ENCODE measurements around the gene HRH2.

Gene HRH2

DNA sequence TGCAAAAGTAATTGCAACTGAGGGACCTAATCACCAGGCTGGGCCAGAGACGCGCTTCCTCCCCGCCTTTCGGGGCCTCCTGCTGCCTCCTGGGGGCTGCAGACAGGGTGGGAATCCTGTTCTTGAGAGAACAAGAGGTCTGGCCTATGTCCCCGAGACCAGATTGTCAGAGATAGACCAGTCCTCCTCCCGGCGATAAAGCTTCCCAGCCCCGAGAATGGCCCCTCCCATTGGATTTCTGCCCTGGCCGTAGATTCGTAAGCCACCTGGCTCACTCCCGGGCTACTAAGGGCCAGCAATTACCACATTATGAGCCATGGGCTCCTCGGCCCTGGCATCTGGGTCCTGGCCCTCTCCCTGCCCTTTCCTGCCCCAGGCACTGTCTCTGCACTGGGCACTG, 70.4 kb downstream of the HRH2 start:
- no peak overlapping the region for H3K9ac ChIP-seq (ENCODE audit: low read length)
- H2BK120ac ChIP-seq (ENCODE audit: insufficient read depth, low read length, poor library complexity) = no peak overlapping the region
- no peaks in the 10 kb centered on the region for H3K27me3 ChIP-seq (ENCODE audit: insufficient read depth, low read length)
- no peak overlapping the region for H3K23ac ChIP-seq (ENCODE audit: low read length)
- no peak overlapping the region for H3K4ac ChIP-seq (ENCODE audit: low read depth, low read length)
- H3K79me2 ChIP-seq (ENCODE audit: control insufficient read depth, insufficient read depth, low read length, poor library complexity) = no peaks in the 10 kb centered on the region
- H3K18ac ChIP-seq (ENCODE audit: low read length) = no peak overlapping the region
- no peak overlapping the region for H3K14ac ChIP-seq (ENCODE audit: low read length)
- H2BK12ac ChIP-seq (ENCODE audit: low read length) = no peak overlapping the region
- H3K4me3 ChIP-seq (ENCODE audit: low read depth, low read length) = no peak overlapping the region
- H3K4me2 ChIP-seq (ENCODE audit: low read length) = no peak overlapping the region
- no peaks in the 10 kb centered on the region for H3K79me1 ChIP-seq (ENCODE audit: low read length)
- DNase-seq = no peak
- H4K12ac ChIP-seq (ENCODE audit: low read depth, low read length) = no peak overlapping the region
- no CpG with 5 or more reads among the region's 12 CpGs for WGBS (ENCODE audit: extremely low coverage, insufficient coverage, insufficient read length)
- H3K4me1 ChIP-seq (ENCODE audit: control insufficient read depth in 1 of 2, insufficient read depth in 2 of 2, low read length in 2 of 2) = peaks cover 0 to 6% of the 10 kb centered on the region in 2 experiments
- no peak overlapping the region for H2BK5ac ChIP-seq (ENCODE audit: low read depth, low read length, poor library complexity)
- no peak overlapping the region for H4K91ac ChIP-seq (ENCODE audit: low read depth, low read length)
- no peak overlapping the region for H3K27ac ChIP-seq (ENCODE audit: low read depth, low read length)
- H4K8ac ChIP-seq (ENCODE audit: low read depth, low read length) = no peak overlapping the region
- no peak overlapping the region for H2AK5ac ChIP-seq (ENCODE audit: low read length)
- no peaks in the 10 kb centered on the region for H3K9me3 ChIP-seq (ENCODE audit: insufficient read depth, low read depth, low read length)
- H3K36me3 ChIP-seq (ENCODE audit: control insufficient read depth in 1 of 2, insufficient read depth in 2 of 2, low read length in 2 of 2) = no peaks in the 10 kb centered on the region
- H2AFZ ChIP-seq (ENCODE audit: insufficient read depth, low read length, poor library complexity) = no peak overlapping the region

DNA sequence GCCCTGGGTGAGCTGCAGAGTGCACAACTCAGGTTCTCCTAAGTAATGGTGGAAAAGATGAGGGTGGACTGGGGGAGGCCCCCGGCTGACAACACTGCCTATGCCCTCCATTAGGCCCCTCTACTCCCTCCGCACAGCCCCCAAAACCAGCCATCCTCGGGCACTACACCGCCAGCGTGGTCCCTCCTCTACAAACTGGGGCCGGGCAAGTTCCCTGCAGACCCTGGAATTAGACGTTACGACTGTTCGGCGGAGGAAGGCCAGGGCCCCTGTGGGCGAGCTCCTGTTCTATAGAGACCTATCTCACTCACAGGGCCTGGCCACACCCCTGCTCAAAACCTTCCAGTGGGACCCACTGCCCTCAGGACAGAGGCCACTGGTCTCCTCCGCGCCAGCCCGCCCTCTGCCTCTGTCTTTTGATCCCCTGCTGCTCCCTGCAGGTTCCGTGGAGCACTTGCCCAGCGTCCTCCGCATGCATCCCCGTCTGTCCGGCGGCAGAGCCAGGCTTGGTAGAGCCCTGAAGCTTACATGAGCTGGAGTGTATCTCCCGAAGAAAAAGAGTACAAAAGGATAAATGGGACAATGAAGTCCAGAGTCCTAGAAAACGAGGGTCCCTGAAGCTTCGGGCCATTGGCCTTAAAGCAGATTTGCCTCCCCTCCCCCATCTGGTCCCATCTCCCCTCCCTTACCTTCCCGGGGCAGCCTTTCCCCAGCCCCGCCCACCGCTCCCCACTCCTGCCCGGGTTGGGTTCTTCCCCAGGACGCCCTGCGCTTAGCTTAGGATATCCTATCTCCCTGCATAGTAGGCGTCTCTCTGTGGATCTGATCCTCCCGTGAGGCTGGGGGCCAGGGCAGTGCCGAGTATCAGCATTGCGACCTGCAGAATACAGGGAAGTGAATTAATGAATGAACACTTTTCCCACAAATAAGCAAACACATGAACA, 71.3 kb downstream of the HRH2 start:
- H4K91ac ChIP-seq (ENCODE audit: low read depth, low read length) = no peak overlapping the region
- H3K79me2 ChIP-seq (ENCODE audit: control insufficient read depth, insufficient read depth, low read length, poor library complexity) = no peaks in the 10 kb centered on the region
- H3K14ac ChIP-seq (ENCODE audit: low read length) = no peak overlapping the region
- peak overlapping the region; percentile 32 for H3K4me2 ChIP-seq (ENCODE audit: low read length)
- no peak overlapping the region for H3K4me3 ChIP-seq (ENCODE audit: low read depth, low read length)
- H2BK5ac ChIP-seq (ENCODE audit: low read depth, low read length, poor library complexity) = no peak overlapping the region
- H2AK5ac ChIP-seq (ENCODE audit: low read length) = no peak overlapping the region
- H4K8ac ChIP-seq (ENCODE audit: low read depth, low read length) = no peak overlapping the region
- no peak overlapping the region for H3K27ac ChIP-seq (ENCODE audit: low read depth, low read length)
- no peaks in the 10 kb centered on the region for H3K36me3 ChIP-seq (ENCODE audit: control insufficient read depth in 1 of 2, insufficient read depth in 2 of 2, low read length in 2 of 2)
- no peak overlapping the region for H3K23ac ChIP-seq (ENCODE audit: low read length)
- H2BK12ac ChIP-seq (ENCODE audit: low read length) = no peak overlapping the region
- no peaks in the 10 kb centered on the region for H3K27me3 ChIP-seq (ENCODE audit: insufficient read depth, low read length)
- no peak overlapping the region for H3K4ac ChIP-seq (ENCODE audit: low read depth, low read length)
- no peaks in the 10 kb centered on the region for H3K79me1 ChIP-seq (ENCODE audit: low read length)
- H2BK120ac ChIP-seq (ENCODE audit: insufficient read depth, low read length, poor library complexity) = no peak overlapping the region
- H3K9me3 ChIP-seq (ENCODE audit: insufficient read depth, low read depth, low read length) = peaks cover 2% of the 10 kb centered on the region
- no peak overlapping the region for H4K12ac ChIP-seq (ENCODE audit: low read depth, low read length)
- no CpG with 5 or more reads among the region's 33 CpGs for WGBS (ENCODE audit: extremely low coverage, insufficient coverage, insufficient read length)
- no peak overlapping the region for H3K18ac ChIP-seq (ENCODE audit: low read length)
- no peak overlapping the region for H2AFZ ChIP-seq (ENCODE audit: insufficient read depth, low read length, poor library complexity)
- H3K9ac ChIP-seq (ENCODE audit: low read length) = no peak overlapping the region
- peaks cover 0 to 6% of the 10 kb centered on the region in 2 experiments for H3K4me1 ChIP-seq (ENCODE audit: control insufficient read depth in 1 of 2, insufficient read depth in 2 of 2, low read length in 2 of 2)
- no peak for DNase-seq

DNA sequence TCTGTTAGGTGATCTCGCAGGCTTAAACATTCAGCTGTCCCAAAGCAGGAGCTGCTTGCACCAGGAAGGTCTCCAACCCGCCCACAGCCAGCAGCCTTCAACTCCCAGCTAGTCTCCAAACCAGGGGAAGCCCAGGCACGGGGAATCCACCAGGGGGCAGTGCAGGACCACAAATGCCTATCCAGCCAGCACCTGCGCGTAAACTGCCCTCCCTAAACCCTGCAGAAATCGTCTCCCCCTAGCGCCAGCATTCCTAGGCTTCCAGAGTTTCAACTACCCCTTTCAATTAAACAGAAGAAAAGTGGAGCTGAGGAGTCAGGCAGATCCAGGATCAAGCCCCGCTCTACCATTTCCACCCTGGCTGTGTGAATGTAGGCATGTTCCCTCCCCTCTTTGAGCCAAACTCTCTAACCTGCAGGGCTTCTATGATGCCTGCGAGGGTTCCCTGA, 72.0 kb downstream of the HRH2 start:
- Histone ChIP-seq H3K36me3 (ENCODE audit: control insufficient read depth in 1 of 2, insufficient read depth in 2 of 2, low read length in 2 of 2) (no peaks in the 10 kb centered on the region), H3K27ac (ENCODE audit: low read depth, low read length) (no peak overlapping the region), H3K4me2 (ENCODE audit: low read length) (peak overlapping the region; percentile 32), H4K12ac (ENCODE audit: low read depth, low read length) (no peak overlapping the region), H3K23ac (ENCODE audit: low read length) (no peak overlapping the region), H4K91ac (ENCODE audit: low read depth, low read length) (no peak overlapping the region), H2BK12ac (ENCODE audit: low read length) (no peak overlapping the region), H3K14ac (ENCODE audit: low read length) (no peak overlapping the region), H3K27me3 (ENCODE audit: insufficient read depth, low read length) (no peaks in the 10 kb centered on the region), H4K8ac (ENCODE audit: low read depth, low read length) (no peak overlapping the region), H3K4me3 (ENCODE audit: low read depth, low read length) (no peak overlapping the region), H3K79me1 (ENCODE audit: low read length) (no peaks in the 10 kb centered on the region), H2AK5ac (ENCODE audit: low read length) (no peak overlapping the region), H3K18ac (ENCODE audit: low read length) (no peak overlapping the region), H3K9ac (ENCODE audit: low read length) (no peak overlapping the region), H2AFZ (ENCODE audit: insufficient read depth, low read length, poor library complexity) (no peak overlapping the region), H2BK5ac (ENCODE audit: low read depth, low read length, poor library complexity) (no peak overlapping the region), H3K4me1 (ENCODE audit: control insufficient read depth in 1 of 2, insufficient read depth in 2 of 2, low read length in 2 of 2) (peaks cover 0 to 6% of the 10 kb centered on the region in 2 experiments), H3K4ac (ENCODE audit: low read depth, low read length) (no peak overlapping the region), H2BK120ac (ENCODE audit: insufficient read depth, low read length, poor library complexity) (no peak overlapping the region), H3K9me3 (ENCODE audit: insufficient read depth, low read depth, low read length) (peaks cover 2% of the 10 kb centered on the region), H3K79me2 (ENCODE audit: control insufficient read depth, insufficient read depth, low read length, poor library complexity) (no peaks in the 10 kb centered on the region)
- DNase-seq = peak; percentile 80 to 92
- no CpG with 5 or more reads among the region's 9 CpGs for WGBS (ENCODE audit: extremely low coverage, insufficient coverage, insufficient read length)

DNA sequence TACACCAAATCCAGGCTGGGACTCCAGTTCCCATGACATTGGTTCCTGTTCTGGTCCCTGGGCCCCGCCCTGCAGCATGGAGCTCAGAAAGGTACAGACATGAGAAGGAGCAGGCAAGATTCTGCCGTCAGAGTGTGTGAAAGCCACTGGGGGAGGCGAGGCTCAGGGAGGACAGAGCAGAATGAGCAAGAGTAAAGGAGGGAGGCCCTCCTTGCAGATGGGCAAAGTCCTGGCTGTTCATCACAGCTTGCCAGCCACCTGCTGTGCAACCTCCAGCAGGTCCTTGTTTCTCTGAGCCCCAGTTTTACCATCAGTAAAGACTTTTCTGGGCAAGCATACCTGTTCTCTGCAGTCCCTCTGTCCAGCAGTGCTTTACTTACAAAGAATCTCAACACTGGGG, 73.3 kb downstream of the HRH2 start:
- DNase-seq = no peak
- Histone ChIP-seq H3K4me1 (ENCODE audit: control insufficient read depth in 1 of 2, insufficient read depth in 2 of 2, low read length in 2 of 2) (peaks cover 0 to 6% of the 10 kb centered on the region in 2 experiments), H3K27ac (ENCODE audit: low read depth, low read length) (no peak overlapping the region), H4K8ac (ENCODE audit: low read depth, low read length) (no peak overlapping the region), H2AFZ (ENCODE audit: insufficient read depth, low read length, poor library complexity) (no peak overlapping the region), H2BK5ac (ENCODE audit: low read depth, low read length, poor library complexity) (no peak overlapping the region), H3K23ac (ENCODE audit: low read length) (no peak overlapping the region), H3K36me3 (ENCODE audit: control insufficient read depth in 1 of 2, insufficient read depth in 2 of 2, low read length in 2 of 2) (no peaks in the 10 kb centered on the region), H3K9ac (ENCODE audit: low read length) (no peak overlapping the region), H4K91ac (ENCODE audit: low read depth, low read length) (no peak overlapping the region), H3K14ac (ENCODE audit: low read length) (no peak overlapping the region), H3K18ac (ENCODE audit: low read length) (no peak overlapping the region), H2BK120ac (ENCODE audit: insufficient read depth, low read length, poor library complexity) (no peak overlapping the region), H2AK5ac (ENCODE audit: low read length) (no peak overlapping the region), H3K9me3 (ENCODE audit: insufficient read depth, low read depth, low read length) (peaks cover 2% of the 10 kb centered on the region), H2BK12ac (ENCODE audit: low read length) (no peak overlapping the region), H3K79me1 (ENCODE audit: low read length) (no peaks in the 10 kb centered on the region), H3K4ac (ENCODE audit: low read depth, low read length) (no peak overlapping the region), H3K4me2 (ENCODE audit: low read length) (no peak overlapping the region), H3K27me3 (ENCODE audit: insufficient read depth, low read length) (no peaks in the 10 kb centered on the region), H4K12ac (ENCODE audit: low read depth, low read length) (no peak overlapping the region), H3K4me3 (ENCODE audit: low read depth, low read length) (no peak overlapping the region), H3K79me2 (ENCODE audit: control insufficient read depth, insufficient read depth, low read length, poor library complexity) (no peaks in the 10 kb centered on the region)
- WGBS (ENCODE audit: extremely low coverage, insufficient coverage, insufficient read length) = no CpG with 5 or more reads among the region's 3 CpGs
